Mesothelial cell of epicardium (in vitro differentiated cells): ENCODE data around the gene MNX1. TPM values are rescaled to one million over a fixed set of nuclear protein-coding genes. Genes with fewer than 3 reads are reported as not detected.

Experiments used
- DNase-seq, 2 experiments: peaks; one replicate each; pipeline ENCODE4 v3.0.0; 2021; ENCODE audit warnings: low spot score in 2 of 2; ENCODE audit not compliant: unreplicated experiment in 2 of 2
- H3K27ac Mint-ChIP-seq: 2 replicates; pipeline ENCODE4 v1.8.0; 2021; ENCODE audit warnings: mixed read lengths
- H3K27me3 Mint-ChIP-seq: 2 replicates; pipeline ENCODE4 v1.8.0; 2021; ENCODE audit warnings: low read depth, mixed read lengths
- H3K36me3 Mint-ChIP-seq: 2 replicates; pipeline ENCODE4 v1.8.0; 2021; ENCODE audit warnings: mixed read lengths
- H3K4me1 Mint-ChIP-seq: 2 replicates; pipeline ENCODE4 v1.8.0; 2021; ENCODE audit warnings: mixed read lengths
- H3K4me3 Mint-ChIP-seq: 2 replicates; pipeline ENCODE4 v1.8.0; 2021; ENCODE audit warnings: mild to moderate bottlenecking, moderate library complexity, mixed read lengths
- H3K9me3 Mint-ChIP-seq: 2 replicates; pipeline ENCODE4 v1.8.0; 2021; ENCODE audit warnings: mixed read lengths
- total RNA-seq: library from RNA; stranded (reverse); gene quantifications from 3 replicates; pipeline ENCODE4 v1.2.1, GENCODE V29; 2021
- TF ChIP-seq, protein P1 (sequence below): fragments of 200-600 bp; sonication (generic); IDR thresholded peaks from one replicate; pipeline ENCODE4 v1.5.0; 2021; ENCODE audit warnings: antibody characterized with exemption; ENCODE audit not compliant: unreplicated experiment

Gene MNX1
- total RNA-seq, 1 donor from 2014 or later: not detected

DNA sequence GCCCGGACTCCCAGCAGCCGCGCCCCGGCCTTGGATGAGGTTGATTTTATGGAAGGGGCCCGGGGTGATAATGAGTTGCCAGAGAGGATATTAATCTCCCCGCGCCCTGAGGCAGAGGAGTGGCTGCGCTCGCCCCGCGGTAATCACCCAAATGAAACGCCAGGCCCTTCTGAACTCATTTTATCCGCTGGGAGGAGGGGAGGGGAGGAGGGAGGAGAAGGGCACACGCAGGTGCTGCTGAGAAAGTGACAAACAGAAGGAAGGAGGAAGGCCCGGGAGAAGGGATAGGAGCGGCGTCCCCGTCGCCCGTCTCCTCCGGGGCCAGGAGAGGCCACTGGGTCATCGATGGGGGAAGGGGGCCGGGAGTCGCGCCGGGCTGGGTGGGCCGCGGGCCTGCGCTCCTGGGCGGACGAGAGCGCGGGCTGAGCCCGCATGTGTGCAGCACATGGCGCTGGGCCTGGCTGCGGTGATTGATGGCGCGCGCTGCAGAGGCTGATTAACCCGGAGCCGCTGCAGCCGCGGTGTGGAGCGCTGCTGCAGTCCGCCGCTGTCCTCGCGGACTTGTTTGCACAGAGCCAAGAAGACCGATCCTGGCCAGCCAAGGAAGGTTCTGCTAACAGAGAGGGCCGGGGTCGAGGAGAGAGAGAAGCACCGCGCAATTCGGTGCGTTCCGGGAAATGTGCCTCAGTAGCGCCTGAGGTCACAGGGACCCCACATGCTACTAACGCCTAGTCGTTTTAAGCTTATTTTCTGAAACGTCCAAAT is 6.5 kb downstream of the MNX1 start:
- Mint-ChIP-seq H3K9me3 (no peaks in the 10 kb centered on the region), H3K4me1 (peaks cover 19% of the 10 kb centered on the region), H3K27me3 (peaks cover 91% of the 10 kb centered on the region), H3K27ac (no peak overlapping the region), H3K36me3 (no peaks in the 10 kb centered on the region), H3K4me3 (peak overlapping the region; percentile 20)
- TF ChIP-seq, protein P1, sequence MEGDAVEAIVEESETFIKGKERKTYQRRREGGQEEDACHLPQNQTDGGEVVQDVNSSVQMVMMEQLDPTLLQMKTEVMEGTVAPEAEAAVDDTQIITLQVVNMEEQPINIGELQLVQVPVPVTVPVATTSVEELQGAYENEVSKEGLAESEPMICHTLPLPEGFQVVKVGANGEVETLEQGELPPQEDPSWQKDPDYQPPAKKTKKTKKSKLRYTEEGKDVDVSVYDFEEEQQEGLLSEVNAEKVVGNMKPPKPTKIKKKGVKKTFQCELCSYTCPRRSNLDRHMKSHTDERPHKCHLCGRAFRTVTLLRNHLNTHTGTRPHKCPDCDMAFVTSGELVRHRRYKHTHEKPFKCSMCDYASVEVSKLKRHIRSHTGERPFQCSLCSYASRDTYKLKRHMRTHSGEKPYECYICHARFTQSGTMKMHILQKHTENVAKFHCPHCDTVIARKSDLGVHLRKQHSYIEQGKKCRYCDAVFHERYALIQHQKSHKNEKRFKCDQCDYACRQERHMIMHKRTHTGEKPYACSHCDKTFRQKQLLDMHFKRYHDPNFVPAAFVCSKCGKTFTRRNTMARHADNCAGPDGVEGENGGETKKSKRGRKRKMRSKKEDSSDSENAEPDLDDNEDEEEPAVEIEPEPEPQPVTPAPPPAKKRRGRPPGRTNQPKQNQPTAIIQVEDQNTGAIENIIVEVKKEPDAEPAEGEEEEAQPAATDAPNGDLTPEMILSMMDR: no peak
- DNase-seq: peak in 1 of 2 experiments; percentile 60

DNA sequence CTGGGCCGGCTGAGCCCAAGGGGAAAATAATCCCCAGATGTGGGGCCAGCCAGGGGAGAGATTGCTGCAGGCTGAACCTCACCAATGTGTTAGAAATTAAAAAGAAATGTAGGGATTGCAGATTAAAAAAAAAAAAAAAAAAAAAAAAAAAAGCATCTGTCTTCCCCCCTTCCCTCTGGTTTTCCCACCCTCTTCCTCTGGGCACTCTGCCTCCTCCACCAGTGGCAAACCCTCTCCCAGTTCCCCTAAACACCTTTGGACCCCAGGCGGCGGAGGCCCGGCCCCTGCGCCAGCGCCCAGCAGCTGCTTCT is 7.1 kb downstream of the MNX1 start:
- no peak overlapping the region for H3K4me3 Mint-ChIP-seq

DNA sequence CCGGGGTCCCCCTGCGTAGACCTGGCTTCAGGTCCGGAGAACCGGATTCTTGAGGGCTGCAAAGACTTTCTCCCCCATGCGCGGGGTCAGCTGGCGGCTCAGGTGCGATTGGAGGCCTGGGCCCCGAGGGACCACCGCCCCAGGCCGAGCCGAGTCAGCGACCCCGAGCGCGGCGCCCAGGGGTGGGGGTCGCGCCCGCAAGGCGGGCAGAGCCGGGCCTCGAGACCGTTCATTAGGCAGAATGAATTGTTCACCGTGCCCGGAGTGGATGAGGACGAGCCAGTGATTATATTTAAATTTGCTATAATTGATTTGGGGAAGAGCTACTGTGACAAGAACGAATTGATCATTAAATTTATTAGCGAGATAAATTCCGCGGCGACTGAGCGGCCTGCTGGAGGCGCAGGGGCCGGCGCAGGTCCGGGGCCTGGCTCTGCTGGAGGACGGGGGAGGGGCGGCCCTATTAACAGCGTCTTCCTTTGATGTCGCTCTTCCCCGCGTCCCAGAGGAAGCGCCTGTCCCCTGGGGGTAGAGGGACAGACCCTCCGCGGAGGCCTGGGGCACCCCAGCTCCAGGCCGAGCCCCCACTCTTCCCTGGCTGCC is 7.5 kb downstream of the MNX1 start:
- Mint-ChIP-seq H3K27me3 (peaks cover 91% of the 10 kb centered on the region), H3K4me1 (peaks cover 19% of the 10 kb centered on the region), H3K9me3 (no peaks in the 10 kb centered on the region), H3K4me3 (no peak overlapping the region), H3K27ac (no peak overlapping the region), H3K36me3 (no peaks in the 10 kb centered on the region)
- DNase-seq: peak in 1 of 2 experiments; percentile 37
- TF ChIP-seq, protein P1: no peak

More for the DNA sequence above, 7.1 kb downstream of the MNX1 start:
- DNase-seq: no peak
- TF ChIP-seq, protein P1: no peak
- Mint-ChIP-seq H3K4me1 (peaks cover 19% of the 10 kb centered on the region), H3K27me3 (peaks cover 91% of the 10 kb centered on the region), H3K36me3 (no peaks in the 10 kb centered on the region), H3K27ac (no peak overlapping the region), H3K9me3 (no peaks in the 10 kb centered on the region)

DNA sequence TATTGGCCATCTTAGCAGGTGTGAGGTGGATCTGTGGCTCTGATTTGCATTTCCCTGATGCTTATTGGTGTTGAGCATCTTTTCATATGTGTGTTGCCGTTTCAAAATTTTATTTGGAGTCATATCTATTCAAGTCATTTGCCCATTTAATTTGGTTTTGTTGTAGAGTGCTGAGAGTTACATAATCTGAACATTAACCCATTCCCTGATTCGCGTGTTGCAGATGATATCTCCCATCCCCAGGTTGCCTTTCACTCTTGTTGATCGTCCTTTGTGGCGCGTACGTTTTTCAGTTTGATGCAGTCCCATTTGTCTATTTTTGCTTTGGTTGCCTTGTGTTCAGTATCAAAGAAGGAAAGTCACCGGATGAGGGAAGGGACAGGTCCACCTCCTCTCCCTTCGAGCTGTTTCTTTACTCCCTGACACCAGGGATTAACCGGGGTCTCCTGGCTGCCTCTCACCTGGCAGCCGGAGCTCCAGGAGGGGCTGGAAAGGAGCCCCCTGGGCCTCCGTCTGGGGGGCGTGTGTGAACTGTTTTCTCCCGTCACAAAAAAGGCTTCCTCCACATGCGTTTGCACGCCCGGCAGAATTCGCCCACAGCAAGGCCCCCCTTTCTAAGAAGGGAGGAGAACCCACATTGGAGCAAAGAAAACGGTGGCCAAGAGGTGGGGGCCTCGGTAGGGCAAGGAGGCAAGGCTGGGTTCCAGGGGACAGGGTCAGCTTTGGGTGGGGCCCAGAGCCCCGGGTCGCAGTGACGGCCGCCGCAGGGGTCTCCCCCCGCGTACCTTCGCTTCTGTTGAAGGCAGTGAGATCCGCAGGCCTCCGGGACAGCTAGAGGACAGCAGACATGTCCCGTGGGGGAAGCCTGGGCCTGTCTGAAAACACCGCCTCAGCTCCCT is 8.3 kb downstream of the MNX1 start:
- peaks cover 91% of the 10 kb centered on the region for H3K27me3 Mint-ChIP-seq
- H3K36me3 Mint-ChIP-seq: no peaks in the 10 kb centered on the region
- TF ChIP-seq, protein P1: no peak
- H3K4me3 Mint-ChIP-seq: no peak overlapping the region
- no peak overlapping the region for H3K27ac Mint-ChIP-seq
- peak in 1 of 2 experiments; percentile 37 for DNase-seq
- peaks cover 19% of the 10 kb centered on the region for H3K4me1 Mint-ChIP-seq
- no peaks in the 10 kb centered on the region for H3K9me3 Mint-ChIP-seq

DNA sequence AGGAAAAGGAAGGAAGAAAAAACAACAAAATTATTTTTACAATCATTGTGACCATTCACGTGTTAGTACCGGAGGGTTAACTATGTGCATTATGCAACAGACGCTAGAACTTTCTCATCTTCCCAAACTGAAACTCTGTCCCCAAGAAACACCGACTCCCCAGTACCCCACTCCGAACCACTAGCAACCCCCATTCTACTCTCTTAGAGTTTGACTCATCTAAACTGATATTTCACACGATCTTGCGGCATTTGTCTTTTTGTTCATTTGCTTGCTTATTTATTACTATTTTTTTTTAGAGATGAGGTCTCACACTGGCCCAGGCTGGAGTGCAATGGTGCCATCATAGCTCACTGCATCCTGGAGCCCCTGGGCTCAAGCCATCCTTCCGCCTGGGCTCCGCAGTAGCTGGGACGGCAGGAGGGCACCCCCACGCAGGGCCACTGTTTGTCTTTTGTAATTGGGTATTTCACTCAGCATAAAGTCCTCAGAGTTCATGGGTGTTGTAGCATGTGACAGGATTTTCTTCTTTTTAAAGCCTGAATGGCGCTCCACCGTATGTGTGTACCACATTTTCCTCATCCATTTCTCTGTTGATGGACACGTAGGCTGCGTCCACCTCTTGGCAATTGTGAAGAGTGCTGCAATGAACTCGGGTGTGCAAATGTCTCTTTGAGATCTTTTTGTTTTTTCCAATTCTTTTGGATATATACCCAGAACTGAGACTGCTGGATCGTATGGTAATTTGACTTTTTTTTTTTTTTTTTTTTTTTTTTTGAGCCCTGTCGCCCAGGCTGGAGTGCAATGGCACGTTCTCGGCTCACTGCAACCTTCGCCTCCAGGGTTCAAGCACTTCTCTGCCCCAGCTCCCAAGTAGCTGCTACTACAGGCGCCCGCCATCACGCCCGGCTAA is 9.5 kb downstream of the MNX1 start:
- Mint-ChIP-seq H3K4me3 (peak overlapping the region; percentile 15), H3K9me3 (no peaks in the 10 kb centered on the region), H3K36me3 (no peaks in the 10 kb centered on the region), H3K27ac (no peak overlapping the region), H3K27me3 (peaks cover 91% of the 10 kb centered on the region), H3K4me1 (peaks cover 19% of the 10 kb centered on the region)
- TF ChIP-seq, protein P1: no peak
- peak in 1 of 2 experiments; percentile 25 for DNase-seq
